HG02798 (cell line): ENCODE results near the gene PPM1B.
"Not testable (repeated sequence)": the region's sequence is repeated elsewhere in the genome, so short reads cannot be mapped to it uniquely, and the experiment has no call there.

Experiments
- ATAC-seq: cut with Tn5 transposase; IDR thresholded peaks from one replicate; pipeline ENCODE4 v1.9.1; 2021; ENCODE audit warnings: mild to moderate bottlenecking; ENCODE audit not compliant: unreplicated experiment, poor library complexity

Gene PPM1B

GRCh38 chr2:44195714-44196113, 27.0 kb downstream of the PPM1B start:
- ATAC-seq, result no peak

DNA sequence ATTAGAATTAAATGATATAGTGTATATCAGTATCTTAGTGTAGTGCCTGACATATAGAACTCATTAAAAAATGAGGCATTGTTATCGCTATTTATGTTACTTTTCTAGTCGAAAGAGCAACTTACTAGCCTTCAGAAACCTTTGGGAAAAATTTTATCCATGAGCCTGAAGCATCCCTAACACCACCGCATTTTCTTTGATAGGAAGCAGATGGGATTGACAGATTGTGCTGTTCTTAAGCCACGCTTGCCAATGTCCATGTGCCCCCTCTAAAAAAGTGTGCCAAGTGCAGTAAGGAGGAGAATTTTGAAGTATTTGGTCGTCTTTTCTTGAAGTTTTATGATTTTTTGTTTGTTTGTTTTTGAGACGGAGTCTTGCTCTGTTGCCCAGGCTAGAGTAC, 29.1 kb downstream of the PPM1B start:
- ATAC-seq, result no peak

DNA sequence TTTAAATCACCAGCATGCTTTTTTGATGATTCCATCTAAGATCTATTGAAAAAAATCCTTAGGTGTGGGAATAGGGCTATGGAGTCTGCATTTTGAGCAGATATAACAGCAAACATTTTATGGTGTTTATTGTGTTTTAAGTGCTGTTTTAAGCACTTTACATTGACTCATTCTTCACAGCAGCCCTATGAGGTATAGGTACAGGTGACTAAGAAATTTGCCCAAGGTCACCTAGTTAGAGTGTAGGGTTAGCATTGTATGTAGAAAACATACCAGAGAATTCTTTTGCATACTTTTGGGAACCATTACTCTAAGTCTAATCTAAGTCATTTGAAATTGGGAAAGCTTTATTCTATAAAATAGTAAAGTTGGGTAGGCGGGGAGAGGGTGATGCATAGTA, 31.3 kb downstream of the PPM1B start:
- no peak for ATAC-seq

GRCh38 chr2:44200759-44201158, 32.1 kb downstream of the PPM1B start:
- ATAC-seq, result no peak

GRCh38 chr2:44201648-44202165, 33.0 kb downstream of the PPM1B start:
- no peak for ATAC-seq

DNA sequence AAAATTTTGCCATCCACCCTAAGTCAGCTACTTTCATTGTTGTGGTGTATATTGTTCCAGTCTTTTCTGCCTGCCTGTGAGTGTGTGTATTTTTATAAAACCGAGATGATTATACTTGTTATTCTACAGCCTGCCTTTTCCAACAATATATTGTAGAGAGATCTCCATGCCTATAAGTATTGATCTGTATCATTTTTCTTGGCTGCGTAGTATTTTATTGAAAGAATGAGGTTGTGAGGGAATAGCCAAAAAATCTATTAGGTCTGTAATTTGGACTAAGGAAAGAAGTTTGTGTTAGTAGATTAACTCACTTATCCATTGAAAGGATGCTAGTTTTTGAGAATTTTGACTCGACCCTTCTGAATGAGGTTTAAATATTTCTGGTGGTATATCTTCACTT, 34.9 kb downstream of the PPM1B start:
- no peak for ATAC-seq

DNA sequence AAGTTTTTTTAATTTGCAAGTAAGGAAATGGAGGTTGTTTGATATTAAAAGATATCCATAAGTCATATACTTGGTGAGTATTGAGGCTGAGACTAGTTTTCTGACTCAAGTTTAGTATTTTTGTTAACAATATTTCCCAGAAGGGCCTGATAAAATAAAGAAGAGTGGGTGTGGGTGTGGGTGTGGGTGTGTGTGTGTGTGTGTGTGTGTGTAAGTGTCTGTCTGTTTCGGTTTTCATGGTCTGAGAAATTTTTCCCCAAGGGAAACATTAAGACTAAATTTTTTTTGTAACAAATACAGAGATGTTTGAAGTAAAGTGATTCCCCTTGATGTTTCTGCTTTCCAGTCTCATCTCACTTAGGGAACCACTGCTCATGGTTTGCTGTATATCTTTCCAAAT, 36.5 kb downstream of the PPM1B start:
- no peak for ATAC-seq

DNA sequence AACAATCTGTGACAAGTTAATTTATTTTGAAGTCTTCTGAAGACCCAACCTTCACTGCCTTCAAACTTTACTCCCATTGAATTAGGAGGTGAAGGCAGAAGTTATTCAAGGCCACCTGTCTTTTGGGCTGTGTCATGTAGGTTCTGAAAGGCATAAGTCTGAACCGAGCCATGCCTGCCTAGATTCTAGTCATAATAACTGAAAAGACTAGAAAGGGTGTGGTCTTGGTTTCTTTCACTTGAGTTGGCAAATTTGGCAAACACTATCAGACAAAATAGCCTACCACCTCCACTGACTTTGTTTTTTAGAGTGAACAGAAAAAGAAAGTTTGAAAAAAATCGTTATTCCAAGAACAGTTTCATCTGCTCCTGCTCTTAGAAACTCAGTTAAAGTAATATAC, 38.4 kb downstream of the PPM1B start:
- ATAC-seq, result no peak

DNA sequence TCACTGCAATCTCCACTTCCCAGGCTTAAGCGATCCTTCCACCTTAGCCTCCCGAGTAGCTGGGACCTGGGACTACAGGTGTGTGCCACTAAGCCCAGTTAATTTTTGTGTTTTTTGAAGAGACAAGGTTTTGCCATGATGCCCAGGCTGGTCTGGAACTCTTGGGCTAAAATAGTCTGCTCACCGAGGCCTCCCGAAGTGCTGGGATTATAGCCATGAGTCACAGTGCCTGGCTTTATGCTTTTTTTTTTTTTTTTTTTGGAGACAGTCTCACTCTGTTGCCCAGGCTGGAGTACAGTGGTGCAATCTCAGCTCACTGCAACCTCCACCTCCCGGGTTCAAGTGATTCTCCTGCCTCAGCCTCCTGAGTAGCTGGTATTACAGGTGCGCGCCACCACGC, 39.0 kb downstream of the PPM1B start:
- not testable (repeated sequence) for ATAC-seq

DNA sequence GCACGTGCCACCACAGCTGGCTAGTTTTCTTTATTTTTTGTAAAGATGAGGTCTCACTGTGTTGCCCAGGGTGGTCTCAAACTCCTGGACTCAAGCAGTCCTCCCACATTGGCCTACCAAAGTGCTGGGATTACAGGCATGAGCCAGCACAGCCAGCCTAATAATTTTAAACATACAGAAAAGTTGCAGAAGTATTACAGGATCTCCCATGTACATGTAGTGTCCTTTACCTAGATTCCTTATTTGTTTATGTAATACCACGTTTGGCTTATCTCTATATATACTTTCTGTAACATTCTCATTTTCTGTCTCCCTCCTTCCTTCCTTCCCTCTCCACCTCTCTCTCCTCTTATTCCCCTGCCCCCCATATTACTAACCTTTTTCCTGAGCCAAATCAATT, 41.7 kb downstream of the PPM1B start:
- no peak for ATAC-seq

DNA sequence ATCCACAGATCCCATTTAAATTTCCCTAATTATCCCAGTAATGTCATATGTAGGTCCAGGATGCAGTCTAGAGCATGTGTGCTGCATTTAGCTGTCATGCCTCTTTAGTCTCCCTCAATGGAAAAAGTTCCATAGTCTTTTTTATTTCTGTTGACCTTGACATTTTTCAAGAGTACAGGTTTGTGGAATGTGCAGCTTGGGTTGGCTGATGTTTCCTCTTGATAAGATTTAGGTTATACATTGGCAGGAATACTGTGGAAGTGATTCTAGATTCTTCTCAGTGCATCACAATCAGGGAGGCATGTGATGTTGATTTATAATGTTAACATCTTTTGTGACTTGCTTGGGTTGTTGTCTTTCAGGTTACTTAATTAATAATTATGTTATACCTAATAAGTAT, 42.5 kb downstream of the PPM1B start:
- ATAC-seq, result no peak

DNA sequence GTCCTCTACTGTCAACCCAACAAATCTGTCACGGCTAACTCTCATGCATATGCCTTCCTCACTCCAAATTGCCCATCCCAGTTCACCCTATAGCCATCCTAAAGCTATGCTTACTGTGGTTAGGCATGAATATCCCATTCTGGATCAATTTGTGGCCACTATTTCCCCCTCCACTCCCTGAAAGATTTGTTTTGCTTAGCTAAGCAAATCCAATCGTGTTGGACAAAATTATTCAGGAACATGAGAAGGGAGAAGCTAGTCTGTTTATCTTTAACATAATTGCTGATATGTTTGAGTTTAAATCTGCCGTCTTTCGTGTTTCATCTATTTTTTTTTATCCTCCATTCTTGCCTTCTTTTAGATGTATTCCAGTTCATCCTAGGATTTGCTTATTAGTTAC, 43.6 kb downstream of the PPM1B start:
- no peak for ATAC-seq

- ATAC-seq, result no peak
These were observed 47.2 kb downstream of the PPM1B start for GRCh38 chr2:44215827-44216226.

- ATAC-seq, result no peak
These were observed 50.1 kb downstream of the PPM1B start for GRCh38 chr2:44218771-44219170.

DNA sequence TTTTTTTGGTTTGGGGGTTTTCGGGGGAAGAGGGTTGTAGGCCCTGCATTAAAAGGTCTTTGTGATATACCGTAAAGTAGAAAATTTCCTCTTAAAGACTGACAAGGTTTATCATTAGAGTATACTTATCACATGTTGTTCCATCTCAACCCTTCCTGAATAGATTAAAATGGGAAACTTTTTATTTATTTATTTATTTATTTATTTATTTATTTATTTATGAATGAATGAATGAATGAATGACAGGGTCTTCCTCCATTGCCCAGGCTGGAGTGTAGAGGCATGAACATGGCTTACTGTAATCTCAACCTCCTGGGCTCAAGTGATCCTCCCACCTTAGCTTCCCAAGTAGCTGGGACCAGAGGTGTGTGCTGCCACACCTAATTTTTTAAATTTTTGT, 58.1 kb downstream of the PPM1B start:
- ATAC-seq, result no peak

GRCh38 chr2:44230378-44230777, 61.7 kb downstream of the PPM1B start:
- no peak for ATAC-seq

DNA sequence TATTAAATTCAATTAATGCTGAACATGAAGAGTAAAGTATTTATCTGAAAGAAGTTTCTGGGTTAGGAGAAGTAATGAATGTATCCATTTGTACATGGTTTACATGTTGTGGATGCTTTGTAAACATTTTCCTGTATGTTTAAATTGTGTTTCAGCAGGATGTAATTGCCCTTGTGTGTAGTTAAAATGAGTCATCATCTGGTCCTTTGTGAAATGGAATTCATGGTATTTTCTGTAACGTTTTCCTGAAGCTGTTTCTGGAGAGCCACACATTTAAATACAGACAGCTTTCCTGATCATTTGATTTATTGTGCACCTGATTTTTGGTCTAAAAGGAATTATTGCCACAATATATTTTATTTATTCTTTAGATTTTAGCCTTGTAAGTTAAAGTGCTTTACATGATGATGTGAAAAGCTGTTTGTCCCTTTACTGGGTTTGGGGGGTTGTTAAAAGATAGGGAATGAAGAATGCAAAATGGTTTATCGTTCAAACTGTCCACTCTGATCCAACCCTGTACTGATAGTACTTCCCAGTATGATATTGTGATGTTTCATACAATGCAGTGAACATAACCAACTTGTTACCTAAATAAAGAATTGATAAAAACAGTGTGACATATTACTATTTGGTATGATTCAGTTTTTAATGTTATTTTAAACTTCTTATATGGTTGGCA, 64.9 kb downstream of the PPM1B start:
- no peak for ATAC-seq

- ATAC-seq, result no peak
These were observed 68.5 kb downstream of the PPM1B start for GRCh38 chr2:44237221-44237620.

GRCh38 chr2:44242904-44243303, 74.2 kb downstream of the PPM1B start:
- ATAC-seq, result no peak

- ATAC-seq, result no peak
These were observed 75.6 kb downstream of the PPM1B start for GRCh38 chr2:44244135-44244871.

DNA sequence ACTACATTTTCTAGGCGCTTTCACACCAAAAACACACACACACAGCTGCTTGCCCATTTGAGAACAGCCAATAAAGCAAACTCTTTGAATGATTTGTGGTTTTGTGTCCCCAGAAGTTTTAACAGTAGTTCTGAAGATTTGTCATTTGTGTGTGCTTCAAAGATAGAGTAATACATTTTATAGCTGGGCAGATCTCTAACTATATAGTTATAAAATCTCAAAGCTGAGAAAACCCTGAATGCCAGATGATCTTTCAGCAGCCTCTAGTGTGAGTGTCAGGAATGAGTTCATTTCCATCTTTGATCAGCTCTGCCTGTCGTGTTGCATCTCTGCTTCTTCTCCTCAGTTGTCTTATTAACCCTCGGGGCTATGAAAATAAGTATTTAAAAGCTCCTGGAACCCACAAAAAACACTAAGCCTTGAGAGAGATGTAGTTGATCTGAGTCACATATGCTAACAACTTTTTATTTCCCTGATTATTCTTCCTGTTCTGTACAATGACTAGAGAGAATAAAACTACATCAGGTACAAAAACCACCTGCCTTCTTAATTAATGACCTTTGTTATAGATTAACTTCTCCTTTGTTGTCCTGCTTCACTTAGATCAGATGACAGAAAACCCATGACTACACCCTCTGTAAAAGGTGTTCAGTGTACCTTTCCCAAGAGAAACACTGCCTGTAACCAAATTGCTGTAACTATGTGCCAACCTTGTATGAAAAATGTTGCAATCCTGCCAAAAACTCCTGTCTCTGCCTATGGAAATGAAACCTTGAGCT, 76.6 kb downstream of the PPM1B start:
- ATAC-seq, result no peak
